H1 (cell line): ENCODE data around the gene NOTUM. TPM values are rescaled to one million over a fixed set of nuclear protein-coding genes. Genes with fewer than 3 reads are reported as not detected.

Experiments
- CTCF ChIA-PET: fragments of 300-600 bp; sonication (Branson Sonifier 250); formaldehyde crosslinking; loops from one replicate; lab custom pipeline; 2021; ENCODE audit not compliant: partially characterized antibody; lab: Charles Lee
- POLR2A ChIA-PET: fragments of 300-600 bp; sonication (Branson Sonifier 250); formaldehyde crosslinking; loops from one replicate; lab custom pipeline; 2021; ENCODE audit warnings: inconsistent platforms; ENCODE audit not compliant: partially characterized antibody; lab: Charles Lee
- DNase-seq, 2 experiments: peaks; one replicate each; pipeline versions ENCODE4 v3.0.0 to v3.0.0-alpha.2; 2010 to 2022; ENCODE audit warnings: low spot score in 2 of 2, low read depth in 1 of 2, mixed read lengths in 1 of 2
- FAIRE-seq: peaks from 2 replicates; lab custom pipeline; 2011; peaks lifted over from hg19 to GRCh38; lab: Jason Lieb, UNC
- H2AFZ ChIP-seq: 2 replicates; pipeline ENCODE4 v1.8.1; 2012; ENCODE audit warnings: low read length, inconsistent platforms
- H2AK5ac ChIP-seq: 2 replicates; pipeline ENCODE4 v1.6.1; 2013; ENCODE audit warnings: low read depth, low read length
- H2BK120ac ChIP-seq: replicated peaks from 2 replicates; pipeline ENCODE3; 2013; ENCODE audit warnings: low read depth, low read length, inconsistent platforms
- H2BK12ac ChIP-seq: 2 replicates; pipeline ENCODE4 v1.6.1; 2013; ENCODE audit warnings: low read depth, low read length
- H2BK15ac ChIP-seq: 2 replicates; pipeline ENCODE4 v1.6.1; 2013; ENCODE audit warnings: low read length
- H2BK20ac ChIP-seq: 2 replicates; pipeline ENCODE4 v1.6.1; 2013; ENCODE audit warnings: low read length
- H2BK5ac ChIP-seq: 2 replicates; pipeline ENCODE4 v1.6.1; 2013; ENCODE audit warnings: low read depth, low read length
- H3K14ac ChIP-seq: 2 replicates; pipeline ENCODE4 v1.6.1; 2013; ENCODE audit warnings: inconsistent platforms; ENCODE audit not compliant: insufficient read length
- H3K18ac ChIP-seq: 2 replicates; pipeline ENCODE4 v1.6.1; 2013; ENCODE audit warnings: low read length; ENCODE audit errors: extremely low read depth
- H3K23ac ChIP-seq: 2 replicates; pipeline ENCODE4 v1.6.1; 2013; ENCODE audit warnings: inconsistent platforms; ENCODE audit not compliant: insufficient read length
- H3K23me2 ChIP-seq: 2 replicates; pipeline ENCODE4 v1.6.1; 2013; ENCODE audit warnings: low read depth, low read length
- H3K27ac ChIP-seq: 2 replicates; pipeline ENCODE4 v1.6.1; 2011; ENCODE audit warnings: low read depth, low read length, inconsistent platforms
- H3K27me3 ChIP-seq, 4 experiments: replicated peaks in 1 of 4; 1 replicate in 1 of 4; 2 replicates in 3 of 4; pipeline versions ENCODE4 v1.6.1 to v1.8.1; 2011 to 2013; ENCODE audit warnings: low read length in 3 of 4, mild to moderate bottlenecking in 3 of 4, inconsistent platforms in 2 of 4, mixed read lengths in 2 of 4, moderate library complexity in 1 of 4; ENCODE audit not compliant: control insufficient read depth in 3 of 4, insufficient read depth in 3 of 4; ENCODE audit errors: extremely low read depth in 1 of 4
- H3K36me3 ChIP-seq, 4 experiments: 2 replicates each; pipeline versions ENCODE4 v1.6.1 to v1.8.1; 2011 to 2013; ENCODE audit warnings: mild to moderate bottlenecking in 4 of 4, low read length in 3 of 4, moderate library complexity in 2 of 4, control low read depth in 1 of 4, inconsistent platforms in 1 of 4; ENCODE audit not compliant: insufficient read depth in 4 of 4, control insufficient read depth in 2 of 4
- H3K4ac ChIP-seq: replicated peaks from 2 replicates; pipeline ENCODE3; 2013; ENCODE audit warnings: low read length, low read depth, mixed read lengths, inconsistent platforms; ENCODE audit not compliant: insufficient read length
- H3K4me1 ChIP-seq, 4 experiments: replicated peaks in 1 of 4; 1 replicate in 1 of 4; 2 replicates in 3 of 4; pipeline versions ENCODE4 v1.6.1 to v1.8.1; 2011 to 2013; ENCODE audit warnings: low read length in 3 of 4, inconsistent platforms in 2 of 4, mixed read lengths in 1 of 4; ENCODE audit not compliant: insufficient read depth in 4 of 4, control insufficient read depth in 3 of 4
- H3K4me2 ChIP-seq, 2 experiments: 2 replicates each; pipeline versions ENCODE4 v1.6.1 to v1.8.1; 2011 to 2013; ENCODE audit warnings: low read depth in 2 of 2, low read length in 2 of 2, control low read depth in 1 of 2, inconsistent platforms in 1 of 2, mild to moderate bottlenecking in 1 of 2; ENCODE audit not compliant: insufficient read depth in 1 of 2
- H3K4me3 ChIP-seq, 4 experiments: fragments of 200-600, 300-600 bp in 1 of 4; sonication (generic), shearing (Covaris generic), sonication (Bioruptor Twin) in 1 of 4; 2 replicates each; pipeline versions ENCODE4 v1.5.1 to v1.8.1; 2011 to 2016; ENCODE audit warnings: low read length in 4 of 4, low read depth in 3 of 4, control low read depth in 2 of 4, inconsistent platforms in 2 of 4, mild to moderate bottlenecking in 2 of 4, mixed read lengths in 1 of 4, moderate library complexity in 1 of 4; ENCODE audit not compliant: insufficient read depth in 2 of 4; ENCODE audit errors: extremely low read depth in 1 of 4
- H3K56ac ChIP-seq: replicated peaks from 2 replicates; pipeline ENCODE3; 2013; ENCODE audit warnings: low read depth, mild to moderate bottlenecking, mixed read lengths, low read length, inconsistent platforms; ENCODE audit not compliant: insufficient read length
- H3K79me1 ChIP-seq: 2 replicates; pipeline ENCODE4 v1.6.1; 2013; ENCODE audit warnings: low read depth, low read length, control low read depth
- H3K79me2 ChIP-seq, 2 experiments: 2 replicates each; pipeline versions ENCODE4 v1.6.1 to v1.8.1; 2012 to 2013; ENCODE audit warnings: low read length in 2 of 2, mild to moderate bottlenecking in 2 of 2, inconsistent platforms in 1 of 2; ENCODE audit not compliant: insufficient read depth in 2 of 2, control insufficient read depth in 1 of 2
- H3K9ac ChIP-seq, 4 experiments: replicated peaks in 1 of 4; 1 replicate in 1 of 4; 2 replicates in 3 of 4; pipeline versions ENCODE4 v1.6.1 to v1.8.1; 2011 to 2013; ENCODE audit warnings: low read depth in 3 of 4, low read length in 3 of 4, control low read depth in 2 of 4, mild to moderate bottlenecking in 2 of 4, moderate library complexity in 2 of 4, inconsistent platforms in 1 of 4; ENCODE audit errors: extremely low read depth in 1 of 4
- H3K9me3 ChIP-seq, 2 experiments: 2 replicates each; pipeline versions ENCODE4 v1.6.1 to v1.8.1; 2012 to 2013; ENCODE audit warnings: mild to moderate bottlenecking in 2 of 2, moderate library complexity in 2 of 2, control low read depth in 1 of 2, inconsistent platforms in 1 of 2, low read depth in 1 of 2, low read length in 1 of 2, mixed read lengths in 1 of 2; ENCODE audit not compliant: insufficient read depth in 2 of 2
- H4K20me1 ChIP-seq, 2 experiments: replicated peaks in 1 of 2; 2 replicates each; pipeline versions ENCODE3 to v1.8.1; 2011 to 2013; ENCODE audit warnings: inconsistent platforms in 2 of 2, low read length in 2 of 2, mild to moderate bottlenecking in 1 of 2; ENCODE audit not compliant: insufficient read depth in 2 of 2, control insufficient read depth in 1 of 2
- H4K5ac ChIP-seq: 2 replicates; pipeline ENCODE4 v1.6.1; 2013; ENCODE audit warnings: low read length, low read depth, mixed read lengths, inconsistent platforms; ENCODE audit not compliant: insufficient read length
- H4K8ac ChIP-seq: 2 replicates; pipeline ENCODE4 v1.8.0; 2013; ENCODE audit warnings: mild to moderate bottlenecking, moderate library complexity, low read length, inconsistent platforms; ENCODE audit not compliant: insufficient read depth; ENCODE audit errors: extremely low read depth
- H4K91ac ChIP-seq: replicated peaks from 2 replicates; pipeline ENCODE3; 2013; ENCODE audit warnings: low read length, mixed read lengths, inconsistent platforms; ENCODE audit not compliant: insufficient read length
- ASH2L ChIP-seq: fragments of 200-600, 300-600 bp; sonication (generic); IDR thresholded peaks from one replicate; pipeline ENCODE4 v1.7.1; 2017; ENCODE audit warnings: low read length
- PHF8 ChIP-seq: fragments of 200-600 bp; sonication (generic); conservative IDR thresholded peaks from 2 replicates; pipeline ENCODE4 v1.7.1; 2012; ENCODE audit warnings: low read depth, mild to moderate bottlenecking, inconsistent platforms, low read length, moderate library complexity
- TAF7 ChIP-seq: optimal IDR thresholded peaks from 2 replicates; pipeline ENCODE3; 2011; ENCODE audit warnings: low read depth, mild to moderate bottlenecking, inconsistent platforms, low read length, moderate library complexity, borderline replicate concordance
- WGBS, 2 experiments: shearing (Covaris generic) in 1 of 2; methylation state at CpG; one replicate each; pipeline versions ENCODE4 v1.1.6 to v1.1.7; 2013 to 2015; ENCODE audit warnings: low lambda C conversion rate in 2 of 2, mixed read lengths in 2 of 2, inconsistent platforms in 1 of 2, low coverage in 1 of 2, missing lambda C conversion rate in 1 of 2; ENCODE audit not compliant: insufficient replicate concordance in 2 of 2, insufficient coverage in 1 of 2, insufficient read length in 1 of 2; ENCODE audit errors: extremely low coverage in 1 of 2, missing lambda C conversion rate in 1 of 2; 5-methylcytosine and 5-hydroxymethylcytosine counted together
- polyA plus RNA-seq, 7 experiments: library from polyadenylated mRNA; depleted of rRNA in 3 of 7; stranded (reverse) in 5 of 7; unstranded in 2 of 7; fragments of >200 nt in 5 of 7; fragments of 200-250 nt in 2 of 7; gene quantifications; 1 replicate in 5 of 7; 2 replicates in 1 of 7; 4 replicates in 1 of 7; pipeline versions ENCODE4 v1.2.1 to v1.2.3, GENCODE V29; 2011 to 2013; ENCODE audit warnings: missing spikeins in 2 of 7, mixed read lengths in 2 of 7
- total RNA-seq: library from RNA; stranded (reverse); fragmentation: NEBNext Ultra II Directional; extraction: Animal tissue kit (Norgen Biotek cat#: 25700); gene quantifications from 2 replicates; pipeline ENCODE4 v1.2.1, GENCODE V29; 2021
- TF ChIP-seq, protein P1 (sequence below): IDR thresholded peaks from 2 replicates; pipeline ENCODE4 v1.6.1; 2011; ENCODE audit warnings: low read depth, mild to moderate bottlenecking, low read length; ENCODE audit not compliant: insufficient read depth

The NOTUM gene
- total and polyA plus RNA-seq, 2 of the 8 experiments (the other 6 are each of a cell fraction or from before 2014, with no cell fraction given), result 0.45 to 0.76 TPM

GRCh38 chr17:81977211-81977808, 16.3 kb upstream of the NOTUM start, which contains the start of gene ASPSCR1:
TSS of gene ASPSCR1 (plus strand) at chr17:81977629. CDS start at chr17:81977647, 18 bp downstream.
- POLR2A ChIA-PET, result interaction anchor here (0.9 to 5.8 kb wide), 15 partner anchors 11 to 88 kb away, joined by 3 to 40 read pairs (median 4); partner anchors contain the start of genes CENPX, DUS1L and LRRC45
- TF ChIP-seq TAF7, result peak; percentile 90
- TF ChIP-seq, protein P1, sequence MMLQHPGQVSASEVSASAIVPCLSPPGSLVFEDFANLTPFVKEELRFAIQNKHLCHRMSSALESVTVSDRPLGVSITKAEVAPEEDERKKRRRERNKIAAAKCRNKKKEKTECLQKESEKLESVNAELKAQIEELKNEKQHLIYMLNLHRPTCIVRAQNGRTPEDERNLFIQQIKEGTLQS, result peak; percentile 96
- TF ChIP-seq PHF8, result peak; percentile 95
- TF ChIP-seq ASH2L, result peak; percentile 89

More at GRCh38 chr17:81977211-81977808, 16.3 kb upstream of the NOTUM start, which contains the start of gene ASPSCR1:
- H3K9me3 ChIP-seq, result peaks cover 3 to 4% of the 10 kb centered on the region in 2 experiments; a peak in 1 of 4 replicates
- CTCF ChIA-PET, result interaction anchor here (0.6 to 4.2 kb wide), 4 partner anchors 16 to 349 kb away, joined by 3 to 22 read pairs (median 5); partner anchors contain the start of gene NOTUM
- FAIRE-seq, result no peak
- peak within 1 kb of the TSS; percentile 33; the same call in 1 of the 2 replicates for H2BK15ac ChIP-seq
- H3K79me1 ChIP-seq, result peaks cover 3% of the 10 kb centered on the region; the same call in 1 of the 2 replicates
- WGBS, 2 experiments, result 1% methylated on average over 16 of the region's 76 CpGs; no CpG with 5 or more reads in 1 of the 2 experiments
- H3K9ac ChIP-seq, result peak within 1 kb of the TSS; percentile 87 to 98 (median 90)
- peaks cover 0 to 6% (median 0%) of the 10 kb centered on the region in 4 experiments; a peak in 2 of 8 replicates for H3K36me3 ChIP-seq
- peaks cover 0 to 19% (median 12%) of the 10 kb centered on the region in 4 experiments; a peak in 5 of 7 replicates for H3K27me3 ChIP-seq
- H3K79me2 ChIP-seq, result 0 out of 4 replicates have a peak, but pooled peaks cover 0 to 4% of the 10 kb centered on the region in 2 experiments
- H4K5ac ChIP-seq, result peak within 1 kb of the TSS; percentile 91
- peak within 1 kb of the TSS; percentile 83 for H3K27ac ChIP-seq
- peak within 1 kb of the TSS; percentile 98 for H3K4ac ChIP-seq
- H2BK20ac ChIP-seq, result no peak within 1 kb of the TSS
- H2BK12ac ChIP-seq, result peak within 1 kb of the TSS; percentile 44; the same call in 1 of the 2 replicates
- peaks cover 9% of the 10 kb centered on the region; the same call in 1 of the 2 replicates for H3K23me2 ChIP-seq
- peak within 1 kb of the TSS; percentile 62 to 88 (median 82) for H3K4me3 ChIP-seq
- peak within 1 kb of the TSS; percentile 92 for H3K18ac ChIP-seq
- H3K56ac ChIP-seq, result peak within 1 kb of the TSS; percentile 86
- peaks cover 0 to 7% (median 6%) of the 10 kb centered on the region in 4 experiments; a peak in 5 of 7 replicates for H3K4me1 ChIP-seq
- peak within 1 kb of the TSS; percentile 93 for H4K91ac ChIP-seq
- no peak within 1 kb of the TSS for H2BK120ac ChIP-seq
- peak within 1 kb of the TSS; percentile 99 for H4K8ac ChIP-seq
- peak within 1 kb of the TSS; percentile 24; the same call in 1 of the 2 replicates for H2AK5ac ChIP-seq
- H2BK5ac ChIP-seq, result peak within 1 kb of the TSS; percentile 60; the same call in 1 of the 2 replicates
- peak within 1 kb of the TSS; percentile 81 to 84 for H3K4me2 ChIP-seq
- peak within 1 kb of the TSS; percentile 92 for H3K14ac ChIP-seq
- peak within 1 kb of the TSS; percentile 39 for H3K23ac ChIP-seq
- peak; percentile 57 to 93 for DNase-seq
- no peaks in the 10 kb centered on the region for H4K20me1 ChIP-seq
- H2AFZ ChIP-seq, result no peak within 1 kb of the TSS
